ENCODE results near the gene TRIM7. TPM values are rescaled to one million over a fixed set of nuclear protein-coding genes. Genes with fewer than 3 reads are reported as not detected.

TRIM7 gene
- polyA plus RNA-seq, 1 donor (not counting 4 experiments of a cell fraction or from before 2014, with no cell fraction given) = 27.6 TPM

DNA sequence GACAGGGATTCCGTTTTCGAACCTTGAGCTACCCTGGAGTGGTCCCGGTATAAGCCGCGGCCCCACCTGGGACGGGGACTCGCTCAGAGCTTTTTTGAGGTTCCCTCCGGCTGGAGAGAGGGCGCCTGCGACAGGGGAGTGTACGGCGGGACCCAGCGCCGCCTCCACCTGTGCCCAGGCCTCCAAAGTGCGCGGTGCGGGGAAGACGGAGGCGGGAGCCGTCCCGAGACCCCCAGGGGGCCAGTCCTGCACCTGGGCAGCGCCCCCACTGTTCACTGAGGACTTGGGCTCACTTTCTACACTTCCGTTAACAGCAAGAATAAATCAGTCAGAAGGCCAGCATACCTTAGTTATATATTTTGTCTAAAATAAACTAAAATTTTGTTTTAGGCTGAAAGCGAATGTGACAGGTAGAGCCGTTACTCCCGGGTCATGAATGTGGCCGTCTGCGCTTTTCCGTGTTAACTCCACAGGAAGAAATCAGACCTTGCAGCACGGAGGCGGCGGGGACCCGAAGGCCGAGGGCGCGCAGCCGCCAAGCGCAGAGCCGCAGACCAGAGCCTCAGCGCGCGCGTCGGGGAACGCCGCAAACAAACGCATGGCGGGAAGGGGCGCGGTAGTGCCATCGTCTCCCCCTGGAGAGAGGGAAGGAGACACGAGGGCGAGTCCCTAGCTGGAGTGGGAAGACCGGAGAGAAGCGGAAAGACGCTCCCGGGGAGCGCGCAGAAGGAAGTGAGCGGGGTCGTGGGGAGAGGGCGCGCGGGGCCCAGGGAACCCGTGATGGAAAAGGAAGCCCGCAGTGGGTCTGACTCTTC is 14.1 kb downstream of the TRIM7 start:
- Histone ChIP-seq H3K4me1 (ENCODE audit: control insufficient read depth, extremely low read depth, insufficient read depth, low read length) (peaks cover 17% of the 10 kb centered on the region), H3K4me3 (ENCODE audit: control insufficient read depth in 2 of 3, extremely low read depth in 1 of 3, insufficient read depth in 2 of 3, low read depth in 1 of 3, low read length in 3 of 3) (peak overlapping the region; percentile 54 to 87 (median 85)), H4K20me1 (ENCODE audit: control insufficient read depth, extremely low read depth, insufficient read depth, low read length) (peaks cover 2% of the 10 kb centered on the region), H3K79me2 (ENCODE audit: control insufficient read depth, insufficient read depth, low read length) (peaks cover 2% of the 10 kb centered on the region), H3K9ac (ENCODE audit: control insufficient read depth, extremely low read depth, insufficient read depth, low read length) (peak overlapping the region; percentile 71), H2AFZ (ENCODE audit: control insufficient read depth, low read length) (peak overlapping the region; percentile 97), H3K27ac (ENCODE audit: control insufficient read depth, insufficient read depth, low read length) (peak overlapping the region; percentile 38), H3K36me3 (ENCODE audit: control insufficient read depth in 2 of 2, extremely low read depth in 1 of 2, insufficient read depth in 2 of 2, low read length in 2 of 2) (peaks cover 5% of the 10 kb centered on the region in 2 experiments), H3K9me3 (ENCODE audit: control insufficient read depth, low read depth, low read length) (no peaks in the 10 kb centered on the region), H3K9me1 (ENCODE audit: control insufficient read depth, extremely low read depth, insufficient read depth, low read length) (no peaks in the 10 kb centered on the region), H3K4me2 (ENCODE audit: control insufficient read depth, extremely low read depth, insufficient read depth, low read depth, low read length) (peak overlapping the region; percentile 100), H3K27me3 (ENCODE audit: control insufficient read depth, extremely low read depth, insufficient read depth, low read length) (no peaks in the 10 kb centered on the region)
- DNase-seq (ENCODE audit: low read depth, low spot score) (no peak), FAIRE-seq (no peak)
- TF ChIP-seq EZH2 (IDR thresholded peaks at IDR 0.05; ENCODE audit: low read length) = no peak
- TF ChIP-seq, protein P1, sequence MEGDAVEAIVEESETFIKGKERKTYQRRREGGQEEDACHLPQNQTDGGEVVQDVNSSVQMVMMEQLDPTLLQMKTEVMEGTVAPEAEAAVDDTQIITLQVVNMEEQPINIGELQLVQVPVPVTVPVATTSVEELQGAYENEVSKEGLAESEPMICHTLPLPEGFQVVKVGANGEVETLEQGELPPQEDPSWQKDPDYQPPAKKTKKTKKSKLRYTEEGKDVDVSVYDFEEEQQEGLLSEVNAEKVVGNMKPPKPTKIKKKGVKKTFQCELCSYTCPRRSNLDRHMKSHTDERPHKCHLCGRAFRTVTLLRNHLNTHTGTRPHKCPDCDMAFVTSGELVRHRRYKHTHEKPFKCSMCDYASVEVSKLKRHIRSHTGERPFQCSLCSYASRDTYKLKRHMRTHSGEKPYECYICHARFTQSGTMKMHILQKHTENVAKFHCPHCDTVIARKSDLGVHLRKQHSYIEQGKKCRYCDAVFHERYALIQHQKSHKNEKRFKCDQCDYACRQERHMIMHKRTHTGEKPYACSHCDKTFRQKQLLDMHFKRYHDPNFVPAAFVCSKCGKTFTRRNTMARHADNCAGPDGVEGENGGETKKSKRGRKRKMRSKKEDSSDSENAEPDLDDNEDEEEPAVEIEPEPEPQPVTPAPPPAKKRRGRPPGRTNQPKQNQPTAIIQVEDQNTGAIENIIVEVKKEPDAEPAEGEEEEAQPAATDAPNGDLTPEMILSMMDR (optimal IDR thresholded peaks at IDR 0.05 in 1 of 3, IDR thresholded peaks at IDR 0.05 in 1 of 3, conservative IDR thresholded peaks at IDR 0.05 in 1 of 3; ENCODE audit: extremely low read depth in 1 of 3, insufficient read depth in 2 of 3, low read length in 3 of 3) = peak in 1 of 3 experiments; percentile 22
- dilution Hi-C loops (cut with MboI; ENCODE audit: extremely low pct_ligation_motif_present, low sequenced_read_pairs) = no loop called here

DNA sequence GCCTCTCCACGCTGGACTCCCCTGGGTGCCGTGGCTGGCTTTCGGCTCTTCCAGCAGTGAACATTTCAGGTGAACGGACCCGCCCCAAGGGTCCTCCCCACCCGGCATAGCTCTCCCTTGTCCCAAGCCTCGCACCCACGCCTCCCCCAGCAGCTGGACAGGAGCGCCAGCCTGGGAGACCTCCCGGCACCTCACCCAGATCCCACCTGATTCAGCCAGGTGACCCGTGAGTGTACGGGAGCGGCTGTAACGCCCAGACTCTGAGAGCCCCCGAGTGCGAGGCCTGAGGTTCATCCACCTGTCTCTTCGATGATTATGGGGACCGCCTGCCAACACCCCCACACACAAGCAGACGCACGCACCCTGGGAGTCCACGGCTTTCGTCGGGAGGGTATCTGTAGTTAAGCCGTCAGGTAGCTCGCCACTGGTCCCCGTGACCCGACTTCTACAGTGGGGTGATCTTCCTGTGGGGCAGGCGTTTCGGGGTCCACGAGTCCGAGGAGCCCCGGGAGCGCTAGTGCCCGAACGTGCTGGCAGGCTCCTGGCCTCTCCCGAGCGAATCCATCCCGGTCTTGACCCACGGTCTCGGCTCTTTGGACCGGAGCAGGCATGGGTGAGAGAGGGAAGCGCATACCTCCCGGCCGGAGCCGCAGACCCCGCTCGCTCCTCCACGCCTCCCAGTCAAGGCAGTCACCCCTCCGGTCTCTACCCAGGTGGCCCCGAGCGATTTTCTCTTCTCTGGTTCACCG is 14.9 kb downstream of the TRIM7 start:
- Histone ChIP-seq H2AFZ (ENCODE audit: control insufficient read depth, low read length) (peak overlapping the region; percentile 68), H3K36me3 (ENCODE audit: control insufficient read depth in 2 of 2, extremely low read depth in 1 of 2, insufficient read depth in 2 of 2, low read length in 2 of 2) (peaks cover 3 to 5% of the 10 kb centered on the region in 2 experiments), H3K79me2 (ENCODE audit: control insufficient read depth, insufficient read depth, low read length) (peaks cover 2% of the 10 kb centered on the region), H4K20me1 (ENCODE audit: control insufficient read depth, extremely low read depth, insufficient read depth, low read length) (peaks cover 2% of the 10 kb centered on the region), H3K27me3 (ENCODE audit: control insufficient read depth, extremely low read depth, insufficient read depth, low read length) (no peaks in the 10 kb centered on the region), H3K9me1 (ENCODE audit: control insufficient read depth, extremely low read depth, insufficient read depth, low read length) (no peaks in the 10 kb centered on the region), H3K27ac (ENCODE audit: control insufficient read depth, insufficient read depth, low read length) (no peak overlapping the region), H3K9ac (ENCODE audit: control insufficient read depth, extremely low read depth, insufficient read depth, low read length) (peak overlapping the region; percentile 60), H3K4me3 (ENCODE audit: control insufficient read depth in 2 of 3, extremely low read depth in 1 of 3, insufficient read depth in 2 of 3, low read depth in 1 of 3, low read length in 3 of 3) (peak overlapping the region; percentile 54 to 87 (median 85)), H3K4me1 (ENCODE audit: control insufficient read depth, extremely low read depth, insufficient read depth, low read length) (peaks cover 17% of the 10 kb centered on the region), H3K9me3 (ENCODE audit: control insufficient read depth, low read depth, low read length) (no peaks in the 10 kb centered on the region), H3K4me2 (ENCODE audit: control insufficient read depth, extremely low read depth, insufficient read depth, low read depth, low read length) (peak overlapping the region; percentile 100)
- no peak for DNase-seq (ENCODE audit: low read depth, low spot score)
- no peak for FAIRE-seq
- TF ChIP-seq, protein P1 (optimal IDR thresholded peaks at IDR 0.05 in 1 of 3, IDR thresholded peaks at IDR 0.05 in 1 of 3, conservative IDR thresholded peaks at IDR 0.05 in 1 of 3; ENCODE audit: extremely low read depth in 1 of 3, insufficient read depth in 2 of 3, low read length in 3 of 3) = no peak
- no peak for TF ChIP-seq EZH2 (IDR thresholded peaks at IDR 0.05; ENCODE audit: low read length)
- dilution Hi-C loops (cut with MboI; ENCODE audit: extremely low pct_ligation_motif_present, low sequenced_read_pairs) = no loop called here

Data from keratinocyte (primary cell).